GM19395 (cell line): ENCODE results near the gene TPK1.

Source experiments
- ATAC-seq: cut with Tn5 transposase; IDR thresholded peaks from one replicate; pipeline ENCODE4 v1.9.1; 2021; ENCODE audit warnings: mild to moderate bottlenecking, moderate library complexity; ENCODE audit not compliant: unreplicated experiment

The TPK1 gene

GRCh38 chr7:144488977-144489376 lies 346.9 kb downstream of the TPK1 start:
- ATAC-seq: no peak

- ATAC-seq: no peak
Measured at GRCh38 chr7:144487901-144488300, 348.0 kb downstream of the TPK1 start.

- no peak for ATAC-seq
Measured at GRCh38 chr7:144484445-144484844, 351.4 kb downstream of the TPK1 start.

GRCh38 chr7:144483189-144483588 lies 352.7 kb downstream of the TPK1 start:
- no peak for ATAC-seq

GRCh38 chr7:144481833-144482232 lies 354.0 kb downstream of the TPK1 start:
- ATAC-seq: no peak

GRCh38 chr7:144477348-144477747 lies 358.5 kb downstream of the TPK1 start:
- no peak for ATAC-seq

- no peak for ATAC-seq
Measured at GRCh38 chr7:144474800-144475615, 360.8 kb downstream of the TPK1 start.

GRCh38 chr7:144474363-144474762 lies 361.5 kb downstream of the TPK1 start:
- no peak for ATAC-seq

- no peak for ATAC-seq
Measured at GRCh38 chr7:144473908-144474307, 361.9 kb downstream of the TPK1 start.

GRCh38 chr7:144470078-144470477 lies 365.8 kb downstream of the TPK1 start:
- peak; percentile 40 for ATAC-seq

- no peak for ATAC-seq
Measured at GRCh38 chr7:144468990-144469732, 366.7 kb downstream of the TPK1 start.

GRCh38 chr7:144459635-144460034 lies 376.2 kb downstream of the TPK1 start:
- no peak for ATAC-seq

- no peak for ATAC-seq
Measured at GRCh38 chr7:144455040-144455404, 380.8 kb downstream of the TPK1 start.

GRCh38 chr7:144454256-144455039 lies 381.4 kb downstream of the TPK1 start:
- no peak for ATAC-seq

- ATAC-seq: peak; percentile 69
Measured at GRCh38 chr7:144452064-144452463, 383.8 kb downstream of the TPK1 start.

- ATAC-seq: no peak
Measured at GRCh38 chr7:144445590-144445989, 390.3 kb downstream of the TPK1 start.

- ATAC-seq: no peak
Measured at GRCh38 chr7:144439717-144440205, 396.1 kb downstream of the TPK1 start.

- ATAC-seq: no peak
Measured at GRCh38 chr7:144438759-144439158, 397.1 kb downstream of the TPK1 start.

- ATAC-seq: peak; percentile 71
Measured at GRCh38 chr7:144437370-144438191, 398.3 kb downstream of the TPK1 start.

- ATAC-seq: no peak
Measured at GRCh38 chr7:144436500-144436899, 399.4 kb downstream of the TPK1 start.
